PC-3 (cell line): Measurements from ENCODE around the gene SEPTIN3. TPM values are rescaled to one million over a fixed set of nuclear protein-coding genes. Genes with fewer than 3 reads are reported as not detected.

Experiments used
- ATAC-seq: fragments of 200-7000 bp; cut with Tn5 transposase; 2 replicates; pipeline ENCODE4 v1.9.1; 2020; ENCODE audit warnings: mild to moderate bottlenecking, moderate library complexity
- Bru-seq: library from RNA; stranded (reverse); fragments of 400-500 nt; gene quantifications from one replicate; lab custom pipeline; 2021; lab: Mats Ljungman, UMichigan
- BruChase-seq, 2 experiments: library from RNA; stranded (reverse); fragments of 400-500 nt; gene quantifications; one replicate each; lab custom pipeline; 2021; lab: Mats Ljungman, UMichigan
- BruUV-seq: library from RNA; stranded (reverse); fragments of 400-500 nt; replicated peaks from 2 replicates; lab custom pipeline; 2021; lab: Mats Ljungman, UMichigan
- CTCF ChIA-PET: fragments of 300-600 bp; sonication (Branson Sonifier 250); formaldehyde crosslinking; loops from one replicate; lab custom pipeline; 2022; ENCODE audit warnings: antibody characterized with exemption; lab: Charles Lee
- POLR2A ChIA-PET: fragments of 300-600 bp; sonication (Branson Sonifier 250); formaldehyde crosslinking; loops from one replicate; lab custom pipeline; 2022; ENCODE audit warnings: antibody characterized with exemption; ENCODE audit not compliant: unreplicated experiment; lab: Charles Lee
- DNase-seq: peaks from one replicate; pipeline ENCODE4 v3.0.0-alpha.2; 2015
- H2AFZ ChIP-seq: fragments of 300-600 bp; sonication (generic); 2 replicates; pipeline ENCODE4 v1.6.0; 2016; ENCODE audit warnings: antibody characterized with exemption, low read length
- H3F3A ChIP-seq: fragments of 300-600 bp; sonication (generic); one replicate; pipeline ENCODE4 v1.6.0; 2017; ENCODE audit warnings: antibody characterized with exemption, low read length, control low read depth, mild to moderate bottlenecking; ENCODE audit not compliant: unreplicated experiment
- H3K27ac ChIP-seq: fragments of 300-600 bp; sonication (generic); 2 replicates; pipeline ENCODE4 v1.5.1; 2016; ENCODE audit warnings: mild to moderate bottlenecking, low read length
- H3K27me3 ChIP-seq: fragments of 300-600 bp; sonication (generic); 2 replicates; pipeline ENCODE4 v1.6.1; 2016; ENCODE audit warnings: low read length, mixed read lengths
- H3K36me3 ChIP-seq: fragments of 300-600 bp; sonication (generic); 2 replicates; pipeline ENCODE4 v1.6.1; 2016; ENCODE audit warnings: low read depth, mixed run types, low read length, mixed read lengths
- H3K4me1 ChIP-seq: fragments of 300-600 bp; sonication (generic); 2 replicates; pipeline ENCODE4 v1.5.1; 2016; ENCODE audit warnings: low read length; ENCODE audit not compliant: insufficient read depth
- H3K4me2 ChIP-seq: fragments of 300-600 bp; sonication (generic); 2 replicates; pipeline ENCODE4 v1.6.0; 2016; ENCODE audit warnings: low read length
- H3K4me3 ChIP-seq: fragments of 300-600 bp; sonication (generic); 2 replicates; pipeline ENCODE4 v1.5.1; 2016; ENCODE audit warnings: mild to moderate bottlenecking, low read length, mixed read lengths
- H3K79me2 ChIP-seq: fragments of 300-600 bp; sonication (generic); 2 replicates; pipeline ENCODE4 v1.6.1; 2017; ENCODE audit warnings: low read length, mixed read lengths
- H3K9ac ChIP-seq: fragments of 300-600 bp; sonication (generic); 2 replicates; pipeline ENCODE4 v1.6.0; 2016; ENCODE audit warnings: mild to moderate bottlenecking, low read length
- H3K9me2 ChIP-seq: fragments of 300-600 bp; sonication (generic); replicated peaks from 2 replicates; pipeline ENCODE4 v1.6.1; 2016; ENCODE audit warnings: mixed run types, low read length, mixed read lengths
- H3K9me3 ChIP-seq: fragments of 300-600 bp; sonication (generic); 2 replicates; pipeline ENCODE4 v1.6.1; 2016; ENCODE audit warnings: low read length, mixed read lengths
- H4K20me1 ChIP-seq: fragments of 300-600 bp; sonication (generic); 2 replicates; pipeline ENCODE4 v1.6.1; 2016; ENCODE audit warnings: low read length, mixed read lengths
- CTCF ChIP-seq: fragments of 300-600 bp; sonication (generic); conservative IDR thresholded peaks from 2 replicates; pipeline ENCODE4 v1.5.1; 2017; ENCODE audit warnings: antibody characterized with exemption, low read depth, mild to moderate bottlenecking, low read length
- EZH2 ChIP-seq: fragments of 300-600 bp; sonication (generic); IDR thresholded peaks from one replicate; pipeline ENCODE4 v1.6.1; 2017; ENCODE audit warnings: antibody characterized with exemption, mild to moderate bottlenecking, low read length; ENCODE audit not compliant: unreplicated experiment
- EZH2phosphoT487 ChIP-seq: fragments of 300-600 bp; sonication (generic); IDR thresholded peaks from 2 replicates; pipeline ENCODE4 v1.6.1; 2018; ENCODE audit warnings: mild to moderate bottlenecking, antibody characterized with exemption, low read length, borderline replicate concordance
- intact Hi-C: fragments of 100-400 bp; cut with micrococcal nuclease; formaldehyde crosslinking; loops from 2 replicates; pipeline ENCODE4 v1.9.0; 2023
- long read RNA-seq: library from polyadenylated mRNA; unstranded; transcript quantifications from one replicate; pipeline ENCODE4 v2.0.0, GENCODE V29; 2021; ENCODE audit not compliant: unreplicated experiment
- total RNA-seq: library from RNA; depleted of rRNA; stranded (reverse); fragments of >200 nt; gene quantifications from 2 replicates; pipeline ENCODE4 v1.2.3, GENCODE V29; 2014; rRNA removed

SEPTIN3 gene
- 1.2 and 3.6 TPM in 2 replicates for total RNA-seq
- percentile 19 among the genes with signal in this experiment for Bru-seq, nascent RNA
- BruChase-seq, experiment 1, labeled RNA remaining after a 6-hour chase: percentile 24 among the genes with signal in this experiment
- percentile 22 among the genes with signal in this experiment for BruChase-seq, experiment 2, labeled RNA remaining after a 2-hour chase
- long read RNA-seq: 0 reads

GRCh38 chr22:41969110-41969646 lies at the start of gene SEPTIN3:
TSS of gene SEPTIN3 (plus strand) at chr22:41969443. CDS start at chr22:41971493, 2,050 bp downstream.
- no peaks in the 10 kb centered on the region for H3K79me2 ChIP-seq
- BruUV-seq: no TSS peak
- no peaks in the 10 kb centered on the region for H3K4me1 ChIP-seq
- ChIA-PET POLR2A (no interaction called here), CTCF (no interaction called here)
- H3K4me3 ChIP-seq: no peak within 1 kb of the TSS
- H3K4me2 ChIP-seq: no peak within 1 kb of the TSS
- no peak for ATAC-seq
- H3K9me3 ChIP-seq: no peaks in the 10 kb centered on the region
- H3K27me3 ChIP-seq: no peaks in the 10 kb centered on the region
- no peaks in the 10 kb centered on the region for H3K36me3 ChIP-seq
- no peaks in the 10 kb centered on the region for H4K20me1 ChIP-seq
- H3K9me2 ChIP-seq: no peaks in the 10 kb centered on the region
- H2AFZ ChIP-seq: no peak within 1 kb of the TSS
- no peak for DNase-seq
- no peak within 1 kb of the TSS for H3K9ac ChIP-seq
- intact Hi-C loops: no loop called here
- no peak within 1 kb of the TSS for H3K27ac ChIP-seq
- TF ChIP-seq EZH2phosphoT487 (no peak), CTCF (no peak), EZH2 (no peak)
- no peaks in the 10 kb centered on the region for H3F3A ChIP-seq

GRCh38 chr22:41920271-41920976 lies 48.8 kb upstream of the SEPTIN3 start:
- H3K79me2 ChIP-seq: no peaks in the 10 kb centered on the region
- intact Hi-C loops: no loop called here
- CTCF ChIA-PET: no interaction called here
- H3K27me3 ChIP-seq: no peaks in the 10 kb centered on the region
- DNase-seq (no peak), ATAC-seq (no peak)
- no peaks in the 10 kb centered on the region for H3K9me3 ChIP-seq
- H3K9ac ChIP-seq: no peak overlapping the region
- no TSS peak for BruUV-seq
- H3K4me2 ChIP-seq: no peak overlapping the region
- POLR2A ChIA-PET: no interaction called here
- H2AFZ ChIP-seq: no peak overlapping the region
- no peaks in the 10 kb centered on the region for H3K36me3 ChIP-seq
- H4K20me1 ChIP-seq: no peaks in the 10 kb centered on the region
- H3K4me1 ChIP-seq: peaks cover 6% of the 10 kb centered on the region
- TF ChIP-seq EZH2phosphoT487: no peak
- no peak for TF ChIP-seq CTCF
- TF ChIP-seq EZH2: no peak
- no peak overlapping the region for H3K4me3 ChIP-seq
- no peaks in the 10 kb centered on the region for H3K9me2 ChIP-seq
- H3F3A ChIP-seq: no peaks in the 10 kb centered on the region
- no peak overlapping the region for H3K27ac ChIP-seq

GRCh38 chr22:41922328-41922727 lies 46.9 kb upstream of the SEPTIN3 start:
- Histone ChIP-seq H3K27ac (no peak overlapping the region), H3K36me3 (no peaks in the 10 kb centered on the region), H3K4me1 (peaks cover 6% of the 10 kb centered on the region), H3K79me2 (no peaks in the 10 kb centered on the region), H3K9me2 (no peaks in the 10 kb centered on the region), H3K9ac (no peak overlapping the region), H3K27me3 (no peaks in the 10 kb centered on the region), H2AFZ (no peak overlapping the region), H3F3A (no peaks in the 10 kb centered on the region), H4K20me1 (no peaks in the 10 kb centered on the region), H3K4me3 (no peak overlapping the region), H3K9me3 (no peaks in the 10 kb centered on the region), H3K4me2 (no peak overlapping the region)
- BruUV-seq: no TSS peak
- no peak for ATAC-seq
- TF ChIP-seq EZH2: no peak
- no peak for TF ChIP-seq EZH2phosphoT487
- TF ChIP-seq CTCF: no peak
- intact Hi-C loops: no loop called here
- POLR2A ChIA-PET: no interaction called here
- no peak for DNase-seq
- CTCF ChIA-PET: no interaction called here
